ENCODE measurements around the gene PTGDR2.

DNA sequence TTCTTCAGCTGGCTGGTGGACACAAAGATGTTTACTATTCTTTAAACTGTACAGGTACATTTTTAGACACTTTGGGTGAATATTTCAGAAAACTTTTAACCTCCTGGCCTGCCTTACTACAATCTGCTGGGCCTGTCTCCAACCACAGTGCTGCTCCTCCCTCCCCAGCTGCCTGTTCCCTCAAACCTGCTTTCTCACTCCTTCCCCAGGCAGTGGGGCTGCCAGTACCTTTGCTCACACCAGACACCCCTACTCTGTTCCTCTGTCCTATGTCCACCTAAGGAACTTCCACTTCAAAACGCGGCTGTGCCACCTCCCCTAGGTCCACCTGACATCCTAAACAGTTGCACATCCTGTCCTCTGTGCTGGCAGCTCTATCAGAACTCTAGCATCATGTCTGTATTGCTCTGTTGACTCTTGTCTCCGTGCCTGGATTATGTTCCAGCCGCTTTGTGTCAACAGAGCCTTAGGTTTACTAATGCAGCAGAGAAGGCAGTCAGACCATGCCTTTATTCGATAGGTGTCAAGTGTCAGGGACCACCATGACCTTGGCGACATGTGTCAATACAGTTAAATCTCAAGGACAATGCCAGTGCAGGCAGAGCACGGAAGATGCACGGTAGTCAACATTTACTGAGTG, 25.0 kb upstream of the PTGDR2 start:
- TF ChIP-seq, protein P1, sequence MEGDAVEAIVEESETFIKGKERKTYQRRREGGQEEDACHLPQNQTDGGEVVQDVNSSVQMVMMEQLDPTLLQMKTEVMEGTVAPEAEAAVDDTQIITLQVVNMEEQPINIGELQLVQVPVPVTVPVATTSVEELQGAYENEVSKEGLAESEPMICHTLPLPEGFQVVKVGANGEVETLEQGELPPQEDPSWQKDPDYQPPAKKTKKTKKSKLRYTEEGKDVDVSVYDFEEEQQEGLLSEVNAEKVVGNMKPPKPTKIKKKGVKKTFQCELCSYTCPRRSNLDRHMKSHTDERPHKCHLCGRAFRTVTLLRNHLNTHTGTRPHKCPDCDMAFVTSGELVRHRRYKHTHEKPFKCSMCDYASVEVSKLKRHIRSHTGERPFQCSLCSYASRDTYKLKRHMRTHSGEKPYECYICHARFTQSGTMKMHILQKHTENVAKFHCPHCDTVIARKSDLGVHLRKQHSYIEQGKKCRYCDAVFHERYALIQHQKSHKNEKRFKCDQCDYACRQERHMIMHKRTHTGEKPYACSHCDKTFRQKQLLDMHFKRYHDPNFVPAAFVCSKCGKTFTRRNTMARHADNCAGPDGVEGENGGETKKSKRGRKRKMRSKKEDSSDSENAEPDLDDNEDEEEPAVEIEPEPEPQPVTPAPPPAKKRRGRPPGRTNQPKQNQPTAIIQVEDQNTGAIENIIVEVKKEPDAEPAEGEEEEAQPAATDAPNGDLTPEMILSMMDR (IDR thresholded peaks at IDR 0.05; ENCODE audit: low read depth, low read length), result no peak
- TF ChIP-seq EZH2phosphoT487 (IDR thresholded peaks at IDR 0.05; ENCODE audit: low read depth), result no peak

All from OCI-LY3 (cell line).